HEK293 (cell line): ENCODE results near the gene OBSCN.

ENCODE experiments used
- CTCF ChIA-PET: fragments of 350-600 bp; formaldehyde crosslinking; extraction: SDS; loops from one replicate; lab custom pipeline; 2021; ENCODE audit warnings: antibody characterized with exemption; lab: Yijun Ruan, JAX
- POLR2A ChIA-PET: fragments of 300-600 bp; formaldehyde crosslinking; extraction: SDS; loops from one replicate; lab custom pipeline; 2020; ENCODE audit warnings: antibody characterized with exemption, inconsistent platforms; lab: Yijun Ruan, JAX
- H3K27ac ChIP-seq: fragments of 200-500 bp; sonication (Bioruptor generic); 2 replicates; pipeline ENCODE4 v1.5.1; 2014; ENCODE audit warnings: low read depth, low read length, control low read depth, inconsistent platforms; ENCODE audit errors: extremely low read depth
- H3K36me3 ChIP-seq, 2 experiments: fragments of 200-500 bp in 1 of 2; sonication (Bioruptor generic) in 1 of 2; 1 replicate in 1 of 2; 2 replicates in 1 of 2; pipeline ENCODE4 v1.5.1; 2014 to 2017; ENCODE audit warnings: inconsistent platforms in 2 of 2, low read length in 2 of 2; ENCODE audit not compliant: control insufficient read depth in 2 of 2, insufficient read depth in 1 of 2
- H3K4me1 ChIP-seq: fragments of 200-500 bp; sonication (Bioruptor generic); 2 replicates; pipeline ENCODE4 v1.5.1; 2014; ENCODE audit warnings: mild to moderate bottlenecking, low read length, inconsistent platforms; ENCODE audit not compliant: control insufficient read depth, insufficient read depth
- H3K4me3 ChIP-seq: 2 replicates; pipeline ENCODE4 v1.5.1; 2011; ENCODE audit warnings: low read depth, mild to moderate bottlenecking, control low read depth, low read length, moderate library complexity
- H3K9me3 ChIP-seq: fragments of 200-500 bp; sonication (Bioruptor generic); 2 replicates; pipeline ENCODE4 v1.5.1; 2014; ENCODE audit warnings: low read depth, low read length, inconsistent platforms; ENCODE audit not compliant: control insufficient read depth, insufficient read depth
- ELK4 ChIP-seq: IDR thresholded peaks from 2 replicates; pipeline ENCODE4 v1.6.1; 2011; ENCODE audit warnings: mild to moderate bottlenecking, low read depth, low read length, borderline replicate concordance
- GLIS1 ChIP-seq: fragments of 450-650 bp; formaldehyde crosslinking; IDR thresholded peaks from 2 replicates; pipeline ENCODE4 v1.5.1; 2016; ENCODE audit warnings: missing biosample characterization, missing genetic modification characterization
- PRDM1 ChIP-seq: fragments of 450-650 bp; formaldehyde crosslinking; IDR thresholded peaks from 2 replicates; pipeline ENCODE4; 2016; ENCODE audit warnings: missing biosample characterization, missing genetic modification characterization
- SP7 ChIP-seq: fragments of 450-650 bp; formaldehyde crosslinking; IDR thresholded peaks from 2 replicates; pipeline ENCODE4 v1.5.1; 2016; ENCODE audit warnings: missing biosample characterization, missing genetic modification characterization
- ZBTB48 ChIP-seq: fragments of 450-650 bp; formaldehyde crosslinking; IDR thresholded peaks from 2 replicates; pipeline ENCODE4 v1.5.1; 2016; ENCODE audit warnings: missing biosample characterization, missing genetic modification characterization
- ZBTB7A ChIP-seq: fragments of 450-650 bp; formaldehyde crosslinking; IDR thresholded peaks from 2 replicates; pipeline ENCODE4 v1.5.1; 2016; ENCODE audit warnings: low read depth, missing biosample characterization, missing genetic modification characterization
- ZFHX2 ChIP-seq: fragments of 450-650 bp; formaldehyde crosslinking; conservative IDR thresholded peaks from 2 replicates; pipeline ENCODE4 v1.5.1; 2016; ENCODE audit warnings: missing biosample characterization, missing genetic modification characterization
- ZNF10 ChIP-seq: fragments of 450-650 bp; formaldehyde crosslinking; IDR thresholded peaks from 2 replicates; pipeline ENCODE4 v1.5.1; 2017; ENCODE audit warnings: missing biosample characterization, missing genetic modification characterization
- ZNF121 ChIP-seq: fragments of 450-650 bp; formaldehyde crosslinking; IDR thresholded peaks from 2 replicates; pipeline ENCODE4 v1.5.1; 2016; ENCODE audit warnings: missing biosample characterization, missing genetic modification characterization
- ZNF16 ChIP-seq: fragments of 450-650 bp; formaldehyde crosslinking; IDR thresholded peaks from 2 replicates; pipeline ENCODE4 v1.5.1; 2016; ENCODE audit warnings: low read depth, missing biosample characterization, missing genetic modification characterization
- ZNF23 ChIP-seq: fragments of 450-650 bp; formaldehyde crosslinking; IDR thresholded peaks from 2 replicates; pipeline ENCODE4 v1.5.1; 2016; ENCODE audit warnings: missing biosample characterization, missing genetic modification characterization, borderline replicate concordance
- ZNF416 ChIP-seq: fragments of 450-650 bp; formaldehyde crosslinking; IDR thresholded peaks from 2 replicates; pipeline ENCODE4 v1.5.1; 2016; ENCODE audit warnings: missing biosample characterization, missing genetic modification characterization
- ZNF426 ChIP-seq: fragments of 450-650 bp; formaldehyde crosslinking; IDR thresholded peaks from 2 replicates; pipeline ENCODE4 v1.5.1; 2017; ENCODE audit warnings: missing biosample characterization, missing genetic modification characterization, mild to moderate bottlenecking, inconsistent platforms, moderate library complexity
- ZNF48 ChIP-seq: fragments of 450-650 bp; formaldehyde crosslinking; IDR thresholded peaks from 2 replicates; pipeline ENCODE4 v1.5.1; 2016; ENCODE audit warnings: missing biosample characterization, missing genetic modification characterization
- ZNF621 ChIP-seq: fragments of 450-650 bp; formaldehyde crosslinking; IDR thresholded peaks from 2 replicates; pipeline ENCODE4 v1.5.1; 2017; ENCODE audit warnings: missing biosample characterization, missing genetic modification characterization
- ZNF623 ChIP-seq: fragments of 450-650 bp; formaldehyde crosslinking; IDR thresholded peaks from 2 replicates; pipeline ENCODE4 v1.5.1; 2016; ENCODE audit warnings: missing biosample characterization, missing genetic modification characterization
- ZNF658 ChIP-seq: fragments of 450-650 bp; formaldehyde crosslinking; IDR thresholded peaks from 2 replicates; pipeline ENCODE4; 2016; ENCODE audit warnings: missing biosample characterization, missing genetic modification characterization
- ZNF670 ChIP-seq: fragments of 450-650 bp; formaldehyde crosslinking; IDR thresholded peaks from 2 replicates; pipeline ENCODE4 v1.5.1; 2016; ENCODE audit warnings: missing biosample characterization, missing genetic modification characterization, low read depth
- ZNF677 ChIP-seq: fragments of 450-650 bp; IDR thresholded peaks from 2 replicates; pipeline ENCODE4 v1.5.0; 2018; ENCODE audit warnings: missing biosample characterization, mild to moderate bottlenecking, missing genetic modification characterization, moderate library complexity
- ZNF707 ChIP-seq: fragments of 450-650 bp; formaldehyde crosslinking; IDR thresholded peaks from 2 replicates; pipeline ENCODE4 v1.5.1; 2016; ENCODE audit warnings: missing biosample characterization, missing genetic modification characterization
- ZNF777 ChIP-seq: fragments of 450-650 bp; formaldehyde crosslinking; IDR thresholded peaks from 2 replicates; pipeline ENCODE4 v1.5.1; 2017; ENCODE audit warnings: missing biosample characterization, missing genetic modification characterization, borderline replicate concordance

Gene OBSCN

DNA sequence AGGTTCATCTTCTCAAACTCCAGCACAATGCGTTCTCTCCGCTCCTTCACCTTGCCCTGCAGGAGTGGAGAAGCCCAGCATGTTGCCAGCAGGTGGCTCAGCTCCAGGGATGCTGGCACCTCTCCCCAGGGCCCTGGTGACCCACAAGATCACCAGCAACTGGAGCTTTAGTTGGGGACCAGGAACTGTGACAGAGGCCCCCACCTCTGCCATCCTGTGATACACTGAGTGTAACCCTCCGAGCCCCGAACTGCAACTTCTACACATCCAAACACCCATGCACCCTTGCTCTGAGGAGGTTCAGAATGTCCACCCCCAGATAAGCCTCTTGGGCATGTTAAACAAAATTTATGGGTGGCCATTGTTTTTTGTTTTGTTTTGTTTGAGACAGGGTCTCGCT lies 203.3 kb downstream of the OBSCN start (continued):
- TF ChIP-seq ZBTB7A (tag by site-specific recombination) = no peak
- no peak for TF ChIP-seq ZNF416 (tag by site-specific recombination)
- TF ChIP-seq ZBTB48 = no peak
- no peak for TF ChIP-seq ZNF426
- no peak for TF ChIP-seq ELK4
- no peak for TF ChIP-seq ZNF658 (tag by site-specific recombination)
- no peak for TF ChIP-seq ZNF621 (tag by site-specific recombination)
- no peak for TF ChIP-seq ZNF777 (tag by site-specific recombination)
- TF ChIP-seq SP7 = no peak
- TF ChIP-seq ZNF623 (tag by site-specific recombination) = no peak

DNA sequence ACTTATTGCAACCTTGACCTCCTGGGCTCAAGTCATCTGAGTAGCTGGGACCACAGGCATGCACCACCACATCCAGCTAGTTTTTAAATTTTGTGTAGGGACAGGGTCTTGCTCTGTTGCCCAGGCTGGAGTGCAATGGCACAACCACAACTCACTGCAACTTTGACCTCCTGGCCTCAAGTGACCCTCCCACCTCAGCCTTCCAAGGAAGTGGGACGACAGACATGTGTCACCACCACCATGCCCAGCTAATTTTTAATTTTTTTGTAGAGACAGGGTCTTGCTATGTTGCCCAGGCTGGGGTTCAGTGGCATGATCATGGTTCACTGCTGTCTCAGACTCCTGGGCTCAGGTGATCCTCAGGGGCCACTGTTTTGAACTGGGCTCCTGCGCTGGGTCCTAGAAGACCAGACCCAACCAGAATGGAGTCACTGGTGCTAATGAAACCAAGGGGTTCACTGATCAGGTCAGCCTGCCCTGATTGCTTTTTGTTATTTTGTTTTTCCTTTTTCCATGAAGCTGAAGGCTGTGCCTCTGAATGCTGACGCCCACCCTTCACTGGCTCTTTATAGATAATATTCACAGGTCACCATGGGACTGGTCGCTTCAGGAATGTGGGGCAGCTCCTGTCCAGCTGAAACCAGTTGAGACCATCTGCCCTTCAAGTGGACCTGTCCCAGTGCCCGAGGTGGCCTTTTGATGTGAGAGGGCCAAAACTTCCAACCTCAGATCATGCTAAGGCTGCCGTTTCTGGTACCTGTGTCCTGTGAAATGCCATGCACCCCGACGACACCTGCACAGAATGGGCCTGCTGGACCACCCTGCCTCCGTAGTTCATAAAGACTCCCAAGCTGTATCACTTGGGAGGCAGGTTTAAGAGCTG lies 203.9 kb downstream of the OBSCN start:
- H3K36me3 ChIP-seq = peaks cover 0 to 6% of the 10 kb centered on the region in 2 experiments; a peak in 1 of 3 replicates
- no peak overlapping the region for H3K4me3 ChIP-seq
- TF ChIP-seq ZNF23 (tag by site-specific recombination) (no peak), ZNF670 (tag by site-specific recombination) (no peak), ZNF677 (tag by site-specific recombination) (no peak), ZNF121 (tag by site-specific recombination) (peak; percentile 100), ZNF707 (tag by site-specific recombination) (no peak)
- peaks cover 4% of the 10 kb centered on the region; the same call in 1 of the 2 replicates for H3K4me1 ChIP-seq
- H3K9me3 ChIP-seq = no peaks in the 10 kb centered on the region
- no peak overlapping the region for H3K27ac ChIP-seq
- POLR2A ChIA-PET = interaction anchor here (0.6 to 1.1 kb wide), 4 partner anchors 13 to 312 kb away, joined by 3 to 6 read pairs (median 4); a partner anchor contains a TSS
- CTCF ChIA-PET = interaction anchor here (0.6 to 0.7 kb wide), 4 partner anchors 60 to 464 kb away, joined by 3 to 4 read pairs (median 4); no protein-coding TSS in a partner anchor

GRCh38 chr1:228413241-228414010 lies 205.6 kb downstream of the OBSCN start:
- CTCF ChIA-PET = no interaction called here
- Histone ChIP-seq H3K4me1 (no peaks in the 10 kb centered on the region), H3K4me3 (no peak overlapping the region), H3K36me3 (peaks cover 0 to 6% of the 10 kb centered on the region in 2 experiments; a peak in 1 of 3 replicates), H3K9me3 (no peaks in the 10 kb centered on the region), H3K27ac (no peak overlapping the region)
- POLR2A ChIA-PET = no interaction called here
- TF ChIP-seq ZNF426 (no peak), GLIS1 (tag by site-specific recombination) (no peak), ZNF10 (tag by site-specific recombination) (no peak), ZNF48 (tag by site-specific recombination) (no peak), ZFHX2 (tag by site-specific recombination) (no peak), PRDM1 (no peak), ZNF16 (tag by site-specific recombination) (no peak)
